HG02678 (cell line): ENCODE data around the gene SUN1.
"Not testable (repeated sequence)": the region's sequence is repeated elsewhere in the genome, so short reads cannot be mapped to it uniquely, and the experiment has no call there.

Source experiments
- ATAC-seq: cut with Tn5 transposase; IDR thresholded peaks from one replicate; pipeline ENCODE4 v1.9.1; 2021; ENCODE audit warnings: mild to moderate bottlenecking, moderate library complexity; ENCODE audit not compliant: unreplicated experiment

SUN1 gene

DNA sequence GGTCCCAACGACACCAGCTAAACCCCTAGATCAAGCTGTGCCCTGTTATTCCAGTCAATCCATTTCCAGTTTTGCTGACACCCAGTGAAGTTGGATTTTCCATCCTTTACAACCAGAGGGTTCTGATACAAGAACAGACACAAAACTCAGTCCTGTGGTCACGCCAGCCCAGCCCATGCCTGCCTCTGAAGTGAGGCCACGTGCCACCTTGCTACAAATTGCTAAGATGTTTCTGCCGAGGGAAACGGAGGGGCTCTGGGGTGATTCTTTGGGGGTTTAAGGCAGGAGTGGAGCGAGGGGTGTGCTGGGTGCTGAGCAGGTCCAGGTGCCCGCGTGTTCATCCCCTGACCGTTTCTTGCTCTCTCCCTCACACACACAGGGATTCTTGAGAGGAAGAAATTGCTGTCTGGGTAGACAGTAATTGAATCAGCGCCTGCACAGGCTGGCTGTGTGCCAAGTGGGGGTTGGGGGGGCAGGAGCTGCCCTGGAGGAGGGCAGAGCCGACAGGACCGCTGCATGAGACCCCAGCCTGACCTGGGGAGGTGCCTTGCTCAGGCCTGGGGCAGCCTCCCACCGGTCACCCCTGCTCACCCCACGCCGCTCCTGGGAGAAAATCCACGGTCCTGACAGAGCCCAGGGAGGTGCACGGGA is 84.1 kb downstream of the SUN1 start:
- ATAC-seq: no peak

DNA sequence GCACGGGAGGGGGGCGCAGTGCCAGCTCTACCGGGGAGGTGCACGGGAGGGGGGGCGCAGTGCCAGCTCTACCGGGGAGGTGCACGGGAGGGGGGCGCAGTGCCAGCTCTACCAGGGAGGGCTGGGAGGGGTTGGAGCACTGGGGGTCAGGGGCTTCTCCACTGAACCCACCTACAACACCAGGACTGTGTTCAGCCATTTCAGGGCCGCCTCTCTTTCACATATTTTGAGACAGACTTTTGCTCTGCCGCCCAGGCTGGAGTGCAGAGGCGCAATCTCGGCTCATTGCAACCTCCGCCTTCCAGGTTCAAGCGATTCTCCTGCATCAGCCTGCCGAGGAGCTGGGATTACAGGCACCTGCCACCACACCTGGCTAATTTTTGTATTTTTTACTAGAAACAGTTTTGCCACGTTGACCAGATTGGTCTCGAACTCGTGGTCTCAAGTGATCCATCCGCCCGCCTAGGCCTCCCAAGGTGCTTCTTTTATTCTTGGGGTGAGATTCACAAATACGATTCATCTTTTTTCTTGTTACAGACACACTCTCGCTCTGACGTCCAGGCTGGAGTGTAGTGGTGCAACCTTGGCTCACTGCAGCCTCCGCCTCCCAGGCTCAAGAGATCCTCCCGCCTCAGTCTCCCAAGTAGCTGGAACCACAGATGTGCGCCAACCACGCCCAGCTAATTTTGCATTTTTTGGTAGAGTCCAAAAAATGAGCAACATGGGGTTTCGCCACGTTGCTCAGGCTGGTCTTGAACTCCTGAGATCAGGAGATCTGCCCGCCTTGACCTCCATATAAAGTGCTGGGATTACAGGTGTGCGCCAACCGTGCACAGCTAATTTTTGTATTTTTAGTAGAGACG is 85.2 kb downstream of the SUN1 start:
- no peak for ATAC-seq

- no peak for ATAC-seq
Observed at GRCh38 chr7:918118-918425, 85.8 kb downstream of the SUN1 start.

GRCh38 chr7:918441-919113 is 86.3 kb downstream of the SUN1 start:
- ATAC-seq: no peak

- no peak for ATAC-seq
Observed at GRCh38 chr7:919114-919442, 86.8 kb downstream of the SUN1 start.

DNA sequence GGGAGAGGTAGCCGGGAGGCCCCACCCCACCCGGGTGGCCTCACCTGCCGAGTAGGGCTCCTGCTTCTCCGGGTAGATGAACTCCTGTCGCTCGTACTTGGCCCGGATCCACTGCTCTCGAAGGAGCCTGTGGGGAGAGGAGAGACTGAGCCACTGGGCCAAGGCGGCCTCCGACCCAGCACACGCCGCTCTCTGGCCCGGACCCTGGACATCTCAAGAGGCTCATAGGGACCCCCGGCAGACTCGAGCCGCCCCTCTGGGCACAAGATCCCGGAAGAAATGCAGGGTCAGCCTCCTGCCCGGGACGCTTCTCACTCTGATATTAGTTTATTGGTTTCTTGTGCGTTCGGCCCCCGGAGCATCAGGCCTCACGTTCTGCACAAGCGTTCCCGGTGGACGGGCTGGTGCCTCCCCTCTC is 87.7 kb downstream of the SUN1 start:
- no peak for ATAC-seq

DNA sequence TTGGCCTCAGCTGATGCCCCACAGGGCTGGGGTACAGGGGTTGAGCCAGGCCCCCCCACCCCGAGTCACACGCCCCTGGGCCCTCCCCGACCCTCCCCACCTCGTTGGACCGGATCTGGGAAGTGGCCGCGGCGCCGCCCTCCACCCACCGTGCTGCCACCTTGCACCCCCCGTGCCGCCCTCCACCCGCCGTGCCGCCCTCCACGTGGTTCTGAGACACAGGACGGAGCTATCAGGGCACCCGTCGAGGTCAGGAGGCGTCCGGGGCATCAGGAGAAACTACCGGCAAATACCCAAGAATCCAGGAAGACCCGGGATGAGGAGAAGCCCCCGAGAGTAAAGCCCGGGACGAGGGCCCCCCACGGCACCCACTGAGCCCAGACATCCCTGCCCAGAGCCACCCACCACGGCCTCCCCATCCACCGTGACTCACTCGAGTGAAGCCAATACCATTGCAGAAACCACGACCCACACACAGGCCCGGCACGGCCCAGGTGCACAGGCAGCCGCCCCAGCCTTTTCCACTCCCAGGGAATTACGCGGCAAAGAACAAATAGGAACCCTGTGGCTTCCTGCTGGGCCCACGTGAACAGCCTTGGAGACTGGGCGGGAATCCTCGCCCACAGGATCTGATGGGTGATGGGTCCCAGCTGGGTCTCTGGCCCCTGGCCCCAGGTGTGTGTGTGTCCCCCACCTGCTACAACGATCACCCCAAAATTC is 88.2 kb downstream of the SUN1 start:
- no peak for ATAC-seq

DNA sequence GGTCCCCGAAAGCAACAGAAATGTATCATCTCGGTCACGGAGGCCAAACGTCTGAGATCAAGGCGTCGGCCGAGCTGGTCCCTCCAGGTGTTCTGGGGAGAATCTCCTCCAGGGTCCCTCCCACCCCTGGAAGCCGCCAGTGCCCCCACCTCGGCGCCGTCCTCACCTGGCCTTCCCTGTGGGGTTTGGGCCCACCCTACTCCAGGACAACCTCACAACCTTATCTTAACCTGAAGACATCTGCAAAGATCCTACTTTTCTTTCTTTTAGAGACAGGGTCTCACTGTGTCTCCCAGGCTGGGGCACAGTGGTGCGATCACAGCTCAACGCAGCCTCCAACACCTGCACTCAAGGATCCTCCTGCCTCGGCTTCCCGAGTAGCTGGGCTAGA is 88.8 kb downstream of the SUN1 start:
- no peak for ATAC-seq

DNA sequence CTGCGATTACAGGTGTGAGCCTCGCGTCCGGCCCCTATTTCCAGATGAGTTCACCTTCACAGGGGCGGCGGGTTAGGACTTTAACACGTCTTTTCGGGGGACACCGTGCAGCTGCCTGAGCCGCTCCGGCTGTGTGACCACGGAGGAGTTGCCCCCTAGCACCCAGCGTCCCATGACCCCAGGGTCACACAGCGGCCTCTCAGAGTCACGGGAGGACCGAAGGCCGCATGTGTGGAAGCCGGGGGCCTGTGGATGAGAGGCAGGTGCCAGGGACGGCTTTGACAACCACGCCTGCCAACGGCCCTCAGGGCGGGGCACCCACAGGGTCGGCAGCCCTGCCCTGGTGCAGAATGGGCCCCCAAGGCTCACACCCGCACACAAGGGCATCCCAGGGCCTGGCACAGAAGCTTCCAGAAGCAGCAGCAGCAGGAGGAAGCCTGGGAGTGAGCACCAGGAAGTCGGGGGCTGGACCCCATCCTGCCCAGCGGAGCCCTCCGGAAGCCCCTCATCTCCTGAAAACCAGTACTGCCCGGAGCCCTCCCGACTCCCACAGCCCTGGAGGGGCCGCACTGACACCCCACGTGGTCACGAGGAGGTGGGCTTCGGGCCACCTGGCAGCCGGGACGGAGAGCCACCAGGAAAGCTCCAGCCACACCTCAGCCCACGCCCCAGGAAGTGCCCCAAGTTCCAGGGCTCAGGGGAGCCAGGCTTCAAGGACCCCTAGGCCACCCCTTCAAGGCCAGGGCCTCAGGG is 89.5 kb downstream of the SUN1 start:
- ATAC-seq: no peak

DNA sequence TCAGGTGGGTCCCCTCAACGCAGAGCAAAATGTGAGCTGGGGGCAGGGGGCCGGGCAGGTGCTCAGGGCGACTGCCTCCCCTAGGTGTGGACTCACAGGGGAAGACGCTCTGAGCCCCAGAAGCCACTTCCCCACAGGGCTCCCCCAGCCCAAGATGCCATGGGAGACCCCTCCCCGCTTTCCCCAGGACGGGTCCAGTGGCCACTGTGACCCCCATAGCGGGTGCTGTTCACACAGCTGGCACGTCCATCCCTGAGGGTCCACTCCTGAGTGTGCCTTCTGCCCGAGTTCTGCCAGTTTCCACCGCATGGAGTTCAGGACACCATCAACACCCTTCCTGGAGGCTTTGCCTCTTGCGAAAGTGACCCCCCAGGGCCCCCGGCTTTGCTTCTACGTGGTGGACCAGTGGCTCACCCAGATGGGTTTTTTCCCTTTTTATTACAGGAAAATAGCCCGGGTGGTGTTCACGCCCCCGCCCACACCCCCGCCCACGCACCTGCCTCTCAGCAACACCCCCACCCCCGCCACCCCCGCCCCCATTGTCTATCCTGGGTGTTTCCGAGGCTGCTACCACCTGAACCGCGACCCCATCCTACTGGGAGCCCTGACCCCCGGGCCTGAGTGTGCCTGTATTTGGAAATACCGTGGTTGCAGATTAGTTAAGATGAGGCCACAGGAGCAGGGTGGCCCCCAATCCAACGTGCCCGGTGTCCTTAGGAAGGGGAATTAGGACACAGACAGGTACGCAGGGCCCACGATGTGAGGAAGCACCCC is 90.2 kb downstream of the SUN1 start:
- no peak for ATAC-seq

GRCh38 chr7:923108-924041 is 91.1 kb downstream of the SUN1 start:
- ATAC-seq: peak; percentile 85

- not testable (repeated sequence) for ATAC-seq
Observed at GRCh38 chr7:924042-924441, 91.8 kb downstream of the SUN1 start.
